Calu3 (cell line): ENCODE data around the gene CCDC91. TPM values are rescaled to one million over a fixed set of nuclear protein-coding genes. Genes with fewer than 3 reads are reported as not detected.

ENCODE experiments used
- BruUV-seq: library from RNA; stranded (reverse); fragments of 400-500 nt; replicated peaks from 2 replicates; lab custom pipeline; 2021; lab: Mats Ljungman, UMichigan
- CTCF ChIA-PET: fragments of 300-600 bp; sonication (Branson Sonifier 250); formaldehyde crosslinking; loops from one replicate; lab custom pipeline; 2022; ENCODE audit warnings: antibody characterized with exemption; lab: Charles Lee
- DNase-seq: peaks from one replicate; pipeline ENCODE4 v3.0.0; 2022
- H3K27ac Mint-ChIP-seq: one replicate; pipeline ENCODE4 v1.8.0; 2022; ENCODE audit warnings: mixed read lengths; ENCODE audit not compliant: unreplicated experiment
- H3K27me3 Mint-ChIP-seq: one replicate; pipeline ENCODE4 v1.8.0; 2022; ENCODE audit warnings: mixed read lengths; ENCODE audit not compliant: unreplicated experiment
- H3K36me3 Mint-ChIP-seq: one replicate; pipeline ENCODE4 v1.8.0; 2022; ENCODE audit warnings: mild to moderate bottlenecking, moderate library complexity, mixed read lengths; ENCODE audit not compliant: insufficient read depth, unreplicated experiment
- H3K4me1 Mint-ChIP-seq: one replicate; pipeline ENCODE4 v1.8.0; 2022; ENCODE audit warnings: mild to moderate bottlenecking, low read depth, mixed read lengths; ENCODE audit not compliant: unreplicated experiment
- H3K4me3 Mint-ChIP-seq: one replicate; pipeline ENCODE4 v1.8.0; 2022; ENCODE audit warnings: mild to moderate bottlenecking, low read depth, moderate library complexity, mixed read lengths; ENCODE audit not compliant: unreplicated experiment
- H3K9me3 Mint-ChIP-seq: one replicate; pipeline ENCODE4 v1.8.0; 2022; ENCODE audit warnings: low read depth, mixed read lengths; ENCODE audit not compliant: unreplicated experiment
- intact Hi-C: fragments of 100-400 bp; cut with micrococcal nuclease; formaldehyde crosslinking; loops from one replicate; pipeline ENCODE4 v1.10.0; 2022; ENCODE audit not compliant: unreplicated experiment
- total RNA-seq: library from RNA; stranded (reverse); gene quantifications from 2 replicates; pipeline ENCODE4 v1.2.3, GENCODE V29; 2022
- TF ChIP-seq, protein P1 (sequence below): fragments of 200-600 bp; IDR thresholded peaks from one replicate; pipeline ENCODE4 v1.8.0; 2022; ENCODE audit warnings: antibody characterized with exemption; ENCODE audit not compliant: unreplicated experiment

Gene CCDC91
- total RNA-seq, 1 experiment from 2014 or later, result 25.6 TPM

DNA sequence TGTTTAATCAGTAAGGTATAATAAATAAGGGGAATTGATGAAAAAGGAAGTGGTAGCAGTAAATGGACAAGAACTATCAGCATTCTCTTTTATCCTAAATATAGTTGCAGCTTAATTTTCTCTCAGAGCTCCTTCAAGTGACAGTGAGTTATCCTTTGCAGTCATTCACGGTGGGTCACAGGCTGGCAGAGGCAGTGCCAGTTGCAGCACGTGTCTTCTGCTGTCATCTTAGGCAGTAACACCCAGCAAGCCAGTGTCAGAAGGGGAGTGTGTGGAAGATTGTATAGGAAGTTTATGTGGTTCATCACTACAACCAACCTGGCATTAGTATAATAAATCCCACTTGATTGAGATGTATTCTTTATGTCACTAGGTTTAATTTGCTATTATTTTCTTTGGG lies 170.0 kb downstream of the CCDC91 start:
- Mint-ChIP-seq H3K9me3 (no peaks in the 10 kb centered on the region), H3K27me3 (no peaks in the 10 kb centered on the region), H3K27ac (no peak overlapping the region), H3K36me3 (no peaks in the 10 kb centered on the region), H3K4me3 (no peak overlapping the region), H3K4me1 (no peaks in the 10 kb centered on the region)
- BruUV-seq, result no TSS peak
- CTCF ChIA-PET, result no interaction called here
- intact Hi-C loops, result no loop called here
- no peak for DNase-seq
- TF ChIP-seq, protein P1, sequence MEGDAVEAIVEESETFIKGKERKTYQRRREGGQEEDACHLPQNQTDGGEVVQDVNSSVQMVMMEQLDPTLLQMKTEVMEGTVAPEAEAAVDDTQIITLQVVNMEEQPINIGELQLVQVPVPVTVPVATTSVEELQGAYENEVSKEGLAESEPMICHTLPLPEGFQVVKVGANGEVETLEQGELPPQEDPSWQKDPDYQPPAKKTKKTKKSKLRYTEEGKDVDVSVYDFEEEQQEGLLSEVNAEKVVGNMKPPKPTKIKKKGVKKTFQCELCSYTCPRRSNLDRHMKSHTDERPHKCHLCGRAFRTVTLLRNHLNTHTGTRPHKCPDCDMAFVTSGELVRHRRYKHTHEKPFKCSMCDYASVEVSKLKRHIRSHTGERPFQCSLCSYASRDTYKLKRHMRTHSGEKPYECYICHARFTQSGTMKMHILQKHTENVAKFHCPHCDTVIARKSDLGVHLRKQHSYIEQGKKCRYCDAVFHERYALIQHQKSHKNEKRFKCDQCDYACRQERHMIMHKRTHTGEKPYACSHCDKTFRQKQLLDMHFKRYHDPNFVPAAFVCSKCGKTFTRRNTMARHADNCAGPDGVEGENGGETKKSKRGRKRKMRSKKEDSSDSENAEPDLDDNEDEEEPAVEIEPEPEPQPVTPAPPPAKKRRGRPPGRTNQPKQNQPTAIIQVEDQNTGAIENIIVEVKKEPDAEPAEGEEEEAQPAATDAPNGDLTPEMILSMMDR, result no peak

DNA sequence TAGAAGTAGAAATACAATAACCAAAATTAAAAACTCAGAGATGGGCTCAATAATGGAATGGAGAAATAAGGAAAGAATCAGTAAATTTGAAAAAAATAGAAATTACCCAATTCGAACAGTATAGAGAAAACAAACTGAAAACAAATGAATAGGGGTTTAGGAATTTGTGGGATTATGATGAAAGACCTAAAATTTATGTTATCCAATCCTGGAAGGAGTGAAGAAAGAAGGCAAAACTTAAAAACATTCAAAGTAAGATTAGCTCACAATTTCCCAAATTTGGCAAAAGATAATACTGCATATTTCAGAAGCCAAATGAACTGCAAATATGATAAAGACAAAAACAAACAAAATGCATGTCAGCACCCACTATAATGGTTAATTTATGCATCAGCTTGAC lies 177.1 kb downstream of the CCDC91 start:
- TF ChIP-seq, protein P1, result no peak
- intact Hi-C loops, result no loop called here
- peaks cover 13% of the 10 kb centered on the region for H3K9me3 Mint-ChIP-seq
- no peak overlapping the region for H3K4me3 Mint-ChIP-seq
- H3K27me3 Mint-ChIP-seq, result no peaks in the 10 kb centered on the region
- H3K27ac Mint-ChIP-seq, result no peak overlapping the region
- CTCF ChIA-PET, result no interaction called here
- BruUV-seq, result no TSS peak
- no peaks in the 10 kb centered on the region for H3K36me3 Mint-ChIP-seq
- DNase-seq, result no peak
- no peaks in the 10 kb centered on the region for H3K4me1 Mint-ChIP-seq

DNA sequence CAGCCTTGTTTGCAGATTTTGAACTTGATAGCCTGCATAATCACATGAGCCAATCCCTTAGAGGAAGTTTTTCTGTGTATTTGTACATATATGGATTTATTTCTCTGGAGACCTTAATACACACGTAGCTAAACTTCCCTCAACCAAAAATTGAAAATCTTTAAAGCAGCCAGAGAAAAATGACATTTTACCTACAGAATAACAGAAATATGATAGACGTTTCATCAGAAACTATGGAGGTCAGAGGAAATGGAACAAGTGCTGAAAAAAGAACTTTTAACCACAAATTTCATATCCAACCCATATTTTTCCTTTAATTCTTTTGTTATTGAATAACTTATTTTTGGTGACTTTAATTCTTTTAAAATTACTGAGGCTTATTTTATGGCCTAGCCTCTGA lies 177.7 kb downstream of the CCDC91 start:
- H3K4me3 Mint-ChIP-seq, result no peak overlapping the region
- H3K27ac Mint-ChIP-seq, result no peak overlapping the region
- no peaks in the 10 kb centered on the region for H3K36me3 Mint-ChIP-seq

DNA sequence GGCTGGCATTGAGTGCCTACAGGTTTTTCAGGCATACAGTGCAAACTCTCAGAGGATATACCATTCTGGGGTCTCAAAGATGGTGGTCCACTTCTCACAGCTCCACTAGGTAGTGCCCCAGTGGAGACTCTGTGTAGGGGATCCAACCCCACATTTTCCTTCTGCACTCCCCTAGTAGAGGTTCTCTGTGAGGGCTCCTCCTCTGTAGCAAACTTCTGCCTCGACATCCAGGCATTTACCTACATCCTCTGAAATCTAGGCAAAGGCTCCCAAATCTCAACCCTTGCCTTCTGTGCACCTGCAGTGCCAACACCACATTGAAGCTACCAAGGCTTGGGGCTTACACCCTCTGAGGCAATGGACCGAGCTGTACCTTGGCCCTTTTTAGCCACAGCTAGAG lies 179.2 kb downstream of the CCDC91 start:
- CTCF ChIA-PET, result no interaction called here
- no peak for DNase-seq
- Mint-ChIP-seq H3K4me1 (no peaks in the 10 kb centered on the region), H3K27ac (no peak overlapping the region), H3K27me3 (no peaks in the 10 kb centered on the region), H3K9me3 (peaks cover 13% of the 10 kb centered on the region), H3K4me3 (no peak overlapping the region), H3K36me3 (no peaks in the 10 kb centered on the region)
- TF ChIP-seq, protein P1, result no peak
- intact Hi-C loops, result no loop called here
- no TSS peak for BruUV-seq

More for the DNA sequence above, 177.7 kb downstream of the CCDC91 start:
- no TSS peak for BruUV-seq
- intact Hi-C loops, result no loop called here
- Mint-ChIP-seq H3K9me3 (peaks cover 13% of the 10 kb centered on the region), H3K27me3 (no peaks in the 10 kb centered on the region), H3K4me1 (no peaks in the 10 kb centered on the region)
- CTCF ChIA-PET, result no interaction called here
- TF ChIP-seq, protein P1, result no peak
- no peak for DNase-seq
